Activated naive CD4-positive, alpha-beta T cell treated with anti-CD3 and anti-CD28 coated beads, Interleukin-2, amount 10 ng/mL, durations not matched to agents 7 days and 5 days (primary cell): ENCODE data around the gene ITGB5.

Experiments used
- CTCF ChIA-PET: fragments of 350-600 bp; sonication (Branson Sonifier 250); formaldehyde crosslinking; loops from one replicate; lab custom pipeline; 2021; ENCODE audit warnings: antibody characterized with exemption; lab: Charles Lee
- DNase-seq: peaks from one replicate; pipeline ENCODE4 v3.0.0-alpha.2; 2020
- H3K27ac Mint-ChIP-seq: one replicate; pipeline ENCODE4 v1.8.0; 2021; ENCODE audit warnings: mild to moderate bottlenecking, moderate library complexity, mixed read lengths
- H3K27me3 Mint-ChIP-seq: one replicate; pipeline ENCODE4 v1.8.0; 2021; ENCODE audit warnings: mild to moderate bottlenecking, mixed read lengths
- H3K36me3 Mint-ChIP-seq: one replicate; pipeline ENCODE4 v1.8.0; 2021; ENCODE audit warnings: mixed read lengths
- H3K4me1 Mint-ChIP-seq: one replicate; pipeline ENCODE4 v1.8.0; 2021; ENCODE audit warnings: mixed read lengths
- H3K4me3 Mint-ChIP-seq: one replicate; pipeline ENCODE4 v1.8.0; 2021; ENCODE audit warnings: mild to moderate bottlenecking, moderate library complexity, mixed read lengths
- H3K9me3 Mint-ChIP-seq: one replicate; pipeline ENCODE4 v1.8.0; 2021; ENCODE audit warnings: mixed read lengths

ITGB5 gene

GRCh38 chr3:124748560-124749198, 138.5 kb downstream of the ITGB5 start:
- no peaks in the 10 kb centered on the region for H3K4me1 Mint-ChIP-seq
- CTCF ChIA-PET: no interaction called here

GRCh38 chr3:124747111-124747981, 139.8 kb downstream of the ITGB5 start:
- H3K4me3 Mint-ChIP-seq: no peak overlapping the region
- no peaks in the 10 kb centered on the region for H3K27me3 Mint-ChIP-seq
- H3K9me3 Mint-ChIP-seq: no peaks in the 10 kb centered on the region
- CTCF ChIA-PET: interaction anchor here (0.5 to 0.7 kb wide), 2 partner anchors 13 to 149 kb away, joined by 3 read pairs; no protein-coding TSS in a partner anchor
- DNase-seq: no peak
- H3K36me3 Mint-ChIP-seq: peaks cover 11% of the 10 kb centered on the region
- no peaks in the 10 kb centered on the region for H3K4me1 Mint-ChIP-seq
- H3K27ac Mint-ChIP-seq: no peak overlapping the region

More at GRCh38 chr3:124748560-124749198, 138.5 kb downstream of the ITGB5 start:
- H3K4me3 Mint-ChIP-seq: no peak overlapping the region
- no peaks in the 10 kb centered on the region for H3K9me3 Mint-ChIP-seq
- no peak overlapping the region for H3K27ac Mint-ChIP-seq
- DNase-seq: no peak
- H3K27me3 Mint-ChIP-seq: no peaks in the 10 kb centered on the region
- H3K36me3 Mint-ChIP-seq: peaks cover 5% of the 10 kb centered on the region

- DNase-seq: no peak
- Mint-ChIP-seq H3K4me1 (no peaks in the 10 kb centered on the region), H3K9me3 (no peaks in the 10 kb centered on the region), H3K27ac (no peak overlapping the region), H3K4me3 (no peak overlapping the region), H3K27me3 (no peaks in the 10 kb centered on the region), H3K36me3 (peaks cover 19% of the 10 kb centered on the region)
- CTCF ChIA-PET: interaction anchor here (1.2 kb wide), 1 partner anchor 15 kb away, joined by 4 read pairs; no protein-coding TSS in a partner anchor
These were observed 141.4 kb downstream of the ITGB5 start for GRCh38 chr3:124745756-124746155.

GRCh38 chr3:124741027-124741426, 146.1 kb downstream of the ITGB5 start:
- Mint-ChIP-seq H3K27me3 (no peaks in the 10 kb centered on the region), H3K36me3 (peaks cover 47% of the 10 kb centered on the region), H3K9me3 (no peaks in the 10 kb centered on the region), H3K4me1 (peaks cover 7% of the 10 kb centered on the region), H3K27ac (no peak overlapping the region), H3K4me3 (no peak overlapping the region)
- CTCF ChIA-PET: interaction anchor here (0.8 kb wide), 1 partner anchor 180 kb away, joined by 3 read pairs; no protein-coding TSS in a partner anchor
- DNase-seq: no peak

GRCh38 chr3:124731760-124732159, 155.4 kb downstream of the ITGB5 start:
- Mint-ChIP-seq H3K27me3 (peaks cover 13% of the 10 kb centered on the region), H3K9me3 (no peaks in the 10 kb centered on the region), H3K4me3 (peak overlapping the region; percentile 96), H3K4me1 (peaks cover 38% of the 10 kb centered on the region), H3K36me3 (peaks cover 11% of the 10 kb centered on the region), H3K27ac (peak overlapping the region; percentile 33)
- no peak for DNase-seq
- CTCF ChIA-PET: no interaction called here

- Mint-ChIP-seq H3K4me1 (peaks cover 38% of the 10 kb centered on the region), H3K27ac (peak overlapping the region; percentile 95), H3K27me3 (peaks cover 17% of the 10 kb centered on the region), H3K9me3 (no peaks in the 10 kb centered on the region), H3K4me3 (peak overlapping the region; percentile 96), H3K36me3 (peaks cover 11% of the 10 kb centered on the region)
- CTCF ChIA-PET: interaction anchor here (1.1 kb wide), 1 partner anchor 42 kb away, joined by 5 read pairs; no protein-coding TSS in a partner anchor
- DNase-seq: peak; percentile 39
These were observed 156.2 kb downstream of the ITGB5 start for GRCh38 chr3:124730941-124731297.

GRCh38 chr3:124730129-124730940, 156.8 kb downstream of the ITGB5 start, which contains the start of gene UMPS:
Gene UMPS (plus strand): TSS chr3:124730452. CDS start chr3:124730472, 20 bp downstream.
- H3K36me3 Mint-ChIP-seq: peaks cover 9% of the 10 kb centered on the region
- CTCF ChIA-PET: interaction anchor here (0.7 to 1.3 kb wide), 3 partner anchors 31 to 483 kb away, joined by 3 to 5 read pairs (median 3); no protein-coding TSS in a partner anchor
- H3K9me3 Mint-ChIP-seq: no peaks in the 10 kb centered on the region
- H3K27me3 Mint-ChIP-seq: peaks cover 21% of the 10 kb centered on the region
- peak within 1 kb of the TSS; percentile 96 for H3K4me3 Mint-ChIP-seq
- peak within 1 kb of the TSS; percentile 95 for H3K27ac Mint-ChIP-seq
- peaks cover 38% of the 10 kb centered on the region for H3K4me1 Mint-ChIP-seq
- DNase-seq: peak; percentile 96

- no peak overlapping the region for H3K4me3 Mint-ChIP-seq
- DNase-seq: no peak
- H3K36me3 Mint-ChIP-seq: no peaks in the 10 kb centered on the region
- no peaks in the 10 kb centered on the region for H3K9me3 Mint-ChIP-seq
- peaks cover 42% of the 10 kb centered on the region for H3K27me3 Mint-ChIP-seq
- no peak overlapping the region for H3K27ac Mint-ChIP-seq
- no peaks in the 10 kb centered on the region for H3K4me1 Mint-ChIP-seq
- CTCF ChIA-PET: no interaction called here
These were observed 164.6 kb downstream of the ITGB5 start for GRCh38 chr3:124722589-124722988.

GRCh38 chr3:124714223-124714853, 172.8 kb downstream of the ITGB5 start:
- CTCF ChIA-PET: no interaction called here
- no peaks in the 10 kb centered on the region for H3K9me3 Mint-ChIP-seq
- no peak overlapping the region for H3K4me3 Mint-ChIP-seq
- H3K27ac Mint-ChIP-seq: no peak overlapping the region
- no peak for DNase-seq
- H3K4me1 Mint-ChIP-seq: no peaks in the 10 kb centered on the region
- no peaks in the 10 kb centered on the region for H3K36me3 Mint-ChIP-seq
- peaks cover 27% of the 10 kb centered on the region for H3K27me3 Mint-ChIP-seq
